A673 (cell line): ENCODE data around the gene PACRG. TPM values are rescaled to one million over a fixed set of nuclear protein-coding genes. Genes with fewer than 3 reads are reported as not detected.

ENCODE experiments used
- BruUV-seq: library from RNA; stranded (reverse); fragments of 400-500 nt; replicated peaks from 2 replicates; lab custom pipeline; 2021; lab: Mats Ljungman, UMichigan
- CTCF ChIA-PET: fragments of 300-600 bp; sonication (Branson Sonifier 250); formaldehyde crosslinking; loops from one replicate; lab custom pipeline; 2022; ENCODE audit warnings: antibody characterized with exemption; lab: Charles Lee
- POLR2A ChIA-PET: fragments of 300-600 bp; sonication (Branson Sonifier 250); formaldehyde crosslinking; loops from one replicate; lab custom pipeline; 2022; ENCODE audit warnings: antibody characterized with exemption; ENCODE audit not compliant: low non-redundant PET; lab: Charles Lee
- DNase-seq: peaks from one replicate; pipeline ENCODE4 v3.0.0-alpha.2; 2015; ENCODE audit warnings: low spot score
- H3K27ac ChIP-seq: fragments of 200-600 bp; sonication (generic); 2 replicates; pipeline ENCODE4 v1.5.1; 2016; ENCODE audit warnings: mixed run types, low read depth, mild to moderate bottlenecking, mixed read lengths, antibody characterized with exemption, low read length; ENCODE audit not compliant: poor library complexity, severe bottlenecking
- H3K27me3 ChIP-seq: fragments of 200-600 bp; sonication (generic); replicated peaks from 2 replicates; pipeline ENCODE4 v1.6.1; 2017; ENCODE audit warnings: mixed run types, low read depth, mild to moderate bottlenecking, mixed read lengths, antibody characterized with exemption, low read length; ENCODE audit not compliant: insufficient read depth, poor library complexity
- H3K36me3 ChIP-seq: fragments of 200-600 bp; sonication (generic); 2 replicates; pipeline ENCODE4 v1.6.1; 2016; ENCODE audit warnings: mixed run types, mild to moderate bottlenecking, mixed read lengths, antibody characterized with exemption, low read length; ENCODE audit not compliant: insufficient read depth, poor library complexity, severe bottlenecking
- H3K4me1 ChIP-seq: fragments of 200-600 bp; sonication (generic); 2 replicates; pipeline ENCODE4 v1.6.1; 2017; ENCODE audit warnings: mixed run types, mild to moderate bottlenecking, mixed read lengths, antibody characterized with exemption, low read length; ENCODE audit not compliant: insufficient read depth, poor library complexity, severe bottlenecking
- H3K4me3 ChIP-seq: fragments of 200-600 bp; sonication (generic); 2 replicates; pipeline ENCODE4 v1.5.1; 2016; ENCODE audit warnings: low read depth, mixed run types, mild to moderate bottlenecking, mixed read lengths, low read length; ENCODE audit not compliant: poor library complexity, severe bottlenecking
- H3K9me3 ChIP-seq: fragments of 200-600 bp; sonication (generic); 2 replicates; pipeline ENCODE4 v1.6.1; 2016; ENCODE audit warnings: mixed run types, low read depth, mild to moderate bottlenecking, mixed read lengths, antibody characterized with exemption, low read length; ENCODE audit not compliant: poor library complexity, severe bottlenecking
- EZH2 ChIP-seq: fragments of 200-600 bp; sonication (generic); IDR thresholded peaks from 2 replicates; pipeline ENCODE4 v1.6.1; 2017; ENCODE audit warnings: borderline replicate concordance, low read depth, mild to moderate bottlenecking, mixed read lengths, antibody characterized with exemption, low read length; ENCODE audit not compliant: poor library complexity, severe bottlenecking
- intact Hi-C: fragments of 100-400 bp; cut with micrococcal nuclease; formaldehyde crosslinking; loops from one replicate; pipeline ENCODE4 v1.10.0; 2022; ENCODE audit not compliant: unreplicated experiment
- total RNA-seq: library from RNA; stranded (reverse); gene quantifications from 2 replicates; pipeline ENCODE4 v1.2.3, GENCODE V29; 2021
- TF ChIP-seq, protein P1 (sequence below): fragments of 300-800, 200-600 bp; sonication (generic); conservative IDR thresholded peaks from 2 replicates; pipeline ENCODE4 v1.5.1; 2017; ENCODE audit warnings: low read depth, mild to moderate bottlenecking, antibody characterized with exemption, low read length, moderate library complexity, mixed read lengths

Gene PACRG
- total RNA-seq, 1 experiment from 2014 or later: not detected

DNA sequence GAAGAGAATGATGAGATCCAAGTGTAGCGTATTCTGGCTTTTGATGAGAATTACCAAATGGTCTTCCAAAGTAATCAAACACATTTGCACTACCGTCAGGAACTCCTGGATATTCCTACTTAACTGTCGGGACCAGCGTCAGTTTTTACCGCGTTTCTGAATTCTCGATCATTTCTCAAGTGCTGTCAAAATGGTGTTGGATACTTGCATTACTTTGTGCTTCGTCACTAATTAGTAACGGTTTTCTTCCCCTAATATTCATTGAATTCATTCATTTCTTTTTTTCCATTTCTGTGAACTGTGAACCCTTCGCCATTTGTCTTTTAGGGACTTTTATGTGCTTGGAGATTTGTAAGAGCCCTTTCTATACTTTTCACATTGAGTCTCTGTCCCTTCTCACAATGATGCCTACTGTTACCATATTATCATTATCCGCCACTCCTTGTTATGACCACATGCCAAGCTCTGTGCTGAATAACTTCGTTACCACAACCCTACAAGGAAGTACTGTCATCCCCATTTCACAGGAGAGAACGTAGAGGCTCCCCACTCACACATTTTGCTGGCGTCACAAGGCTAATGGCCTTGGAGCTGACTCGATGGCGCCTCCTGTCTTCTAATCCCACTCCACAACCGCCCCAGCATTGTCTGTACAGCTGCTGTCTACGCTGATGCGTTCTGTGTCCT, 612.6 kb downstream of the PACRG start:
- POLR2A ChIA-PET: no interaction called here
- DNase-seq: no peak
- TF ChIP-seq, protein P1, sequence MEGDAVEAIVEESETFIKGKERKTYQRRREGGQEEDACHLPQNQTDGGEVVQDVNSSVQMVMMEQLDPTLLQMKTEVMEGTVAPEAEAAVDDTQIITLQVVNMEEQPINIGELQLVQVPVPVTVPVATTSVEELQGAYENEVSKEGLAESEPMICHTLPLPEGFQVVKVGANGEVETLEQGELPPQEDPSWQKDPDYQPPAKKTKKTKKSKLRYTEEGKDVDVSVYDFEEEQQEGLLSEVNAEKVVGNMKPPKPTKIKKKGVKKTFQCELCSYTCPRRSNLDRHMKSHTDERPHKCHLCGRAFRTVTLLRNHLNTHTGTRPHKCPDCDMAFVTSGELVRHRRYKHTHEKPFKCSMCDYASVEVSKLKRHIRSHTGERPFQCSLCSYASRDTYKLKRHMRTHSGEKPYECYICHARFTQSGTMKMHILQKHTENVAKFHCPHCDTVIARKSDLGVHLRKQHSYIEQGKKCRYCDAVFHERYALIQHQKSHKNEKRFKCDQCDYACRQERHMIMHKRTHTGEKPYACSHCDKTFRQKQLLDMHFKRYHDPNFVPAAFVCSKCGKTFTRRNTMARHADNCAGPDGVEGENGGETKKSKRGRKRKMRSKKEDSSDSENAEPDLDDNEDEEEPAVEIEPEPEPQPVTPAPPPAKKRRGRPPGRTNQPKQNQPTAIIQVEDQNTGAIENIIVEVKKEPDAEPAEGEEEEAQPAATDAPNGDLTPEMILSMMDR: no peak
- no peak for TF ChIP-seq EZH2
- no peaks in the 10 kb centered on the region for H3K9me3 ChIP-seq
- BruUV-seq: no TSS peak
- CTCF ChIA-PET: no interaction called here
- H3K27me3 ChIP-seq: no peaks in the 10 kb centered on the region
- no peaks in the 10 kb centered on the region for H3K4me1 ChIP-seq
- no peak overlapping the region for H3K4me3 ChIP-seq
- H3K27ac ChIP-seq: no peak overlapping the region
- no peaks in the 10 kb centered on the region for H3K36me3 ChIP-seq
- intact Hi-C loops: no loop called here

DNA sequence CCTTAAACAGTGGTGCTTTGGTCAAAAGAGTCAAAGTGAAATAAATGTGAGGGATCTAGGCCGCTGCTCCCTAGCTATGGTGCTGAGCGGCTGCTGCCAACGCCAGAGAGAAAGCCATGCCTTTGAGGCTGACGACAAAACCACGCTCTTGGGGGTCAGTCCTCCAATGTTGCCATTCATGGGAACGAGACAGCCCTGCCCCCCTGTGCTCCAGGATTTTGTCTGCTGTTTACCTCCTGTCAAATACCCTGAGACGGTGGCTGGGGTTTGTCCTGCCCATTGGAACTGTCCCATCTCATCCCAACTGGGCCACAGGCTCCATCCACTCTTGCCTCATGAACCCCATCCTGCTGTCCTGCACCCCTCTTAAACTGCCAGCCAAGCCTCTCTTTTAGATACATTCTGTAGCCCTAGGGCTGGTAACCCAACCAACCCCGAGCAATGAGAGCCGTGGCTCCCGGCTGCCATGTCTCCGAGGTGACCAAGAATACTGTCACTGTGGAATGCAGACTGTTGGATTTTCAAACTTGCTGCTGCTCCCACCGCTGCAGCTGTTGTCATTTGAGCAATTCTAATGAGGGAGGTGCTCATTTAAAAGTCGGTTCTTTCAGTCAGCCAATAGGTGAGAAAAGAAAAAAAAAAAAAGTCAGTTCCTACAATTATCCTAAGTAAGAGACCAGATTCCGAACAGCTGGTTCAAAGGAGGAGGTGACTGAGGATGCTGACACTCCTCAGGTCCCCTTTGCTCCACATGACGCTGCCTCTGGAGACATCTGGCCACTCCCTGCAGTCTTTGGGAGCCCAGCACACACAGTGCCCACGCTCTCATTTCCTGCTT, 613.7 kb downstream of the PACRG start:
- Histone ChIP-seq H3K27ac (no peak overlapping the region), H3K36me3 (no peaks in the 10 kb centered on the region), H3K4me3 (no peak overlapping the region), H3K4me1 (no peaks in the 10 kb centered on the region), H3K9me3 (no peaks in the 10 kb centered on the region), H3K27me3 (no peaks in the 10 kb centered on the region)
- intact Hi-C loops: no loop called here
- TF ChIP-seq, protein P1: no peak
- TF ChIP-seq EZH2: no peak
- BruUV-seq: no TSS peak
- CTCF ChIA-PET: no interaction called here
- no peak for DNase-seq
- POLR2A ChIA-PET: no interaction called here

DNA sequence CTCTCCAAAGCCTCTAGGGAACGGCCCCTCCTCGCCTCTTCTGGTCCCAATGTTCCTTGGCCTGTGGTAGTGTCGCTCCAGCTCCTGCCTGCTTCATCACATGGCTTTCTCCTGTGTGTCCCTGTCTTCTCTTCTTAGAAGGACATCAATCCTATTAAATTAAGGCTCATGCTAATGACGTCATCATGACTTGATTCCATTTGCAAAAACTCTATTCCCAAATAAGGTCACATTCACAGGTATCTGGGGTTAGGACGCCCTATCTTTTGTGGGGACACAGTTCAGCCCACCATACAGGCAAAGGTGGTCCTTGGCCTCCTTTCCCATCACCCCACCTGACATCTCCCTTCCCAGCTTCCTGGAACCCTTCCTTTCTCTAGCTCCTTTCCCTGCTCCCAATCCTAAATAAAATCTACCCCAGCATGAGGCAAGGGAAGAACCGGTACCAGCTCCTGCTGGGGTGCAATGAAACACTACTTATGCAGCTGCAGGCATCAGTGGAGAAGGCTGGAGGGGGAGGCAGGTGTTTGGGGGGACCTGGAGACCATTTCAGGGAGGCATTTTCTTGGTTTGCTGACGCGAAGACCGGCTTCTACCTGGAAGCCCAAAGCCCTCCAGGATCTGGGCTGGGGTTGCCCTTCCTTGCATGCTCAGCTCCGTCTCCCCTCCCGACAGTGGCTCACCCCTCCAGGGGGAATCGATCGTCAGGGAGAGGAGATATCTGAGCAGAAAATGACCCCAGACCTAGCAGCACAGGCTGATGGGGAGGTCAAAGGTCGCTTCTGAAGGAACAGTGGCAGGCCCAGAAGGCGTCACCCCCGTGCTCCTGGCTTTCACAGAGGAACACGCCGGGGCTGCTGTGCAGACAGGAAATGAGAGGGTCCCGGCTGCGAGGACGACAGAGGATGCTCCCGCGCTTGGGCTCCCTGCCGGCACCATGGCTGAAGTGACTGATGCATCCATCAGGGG, 615.1 kb downstream of the PACRG start:
- CTCF ChIA-PET: no interaction called here
- intact Hi-C loops: no loop called here
- POLR2A ChIA-PET: no interaction called here
- Histone ChIP-seq H3K27me3 (no peaks in the 10 kb centered on the region), H3K27ac (no peak overlapping the region), H3K36me3 (no peaks in the 10 kb centered on the region), H3K4me1 (no peaks in the 10 kb centered on the region), H3K4me3 (no peak overlapping the region), H3K9me3 (no peaks in the 10 kb centered on the region)
- TF ChIP-seq, protein P1: no peak
- TF ChIP-seq EZH2: no peak
- BruUV-seq: no TSS peak
- DNase-seq: no peak
